HepG2 (cell line): ENCODE measurements around the gene MBD5.

Experiments
- BHLHE40 ChIP-seq: IDR thresholded peaks from 2 replicates; pipeline ENCODE4 v1.6.1; 2011; ENCODE audit warnings: low read length, improper control_type of control experiment
- CTCF ChIP-seq: sonication (generic); formaldehyde crosslinking; IDR thresholded peaks from 2 replicates; pipeline ENCODE4 v1.5.0; 2020; ENCODE audit warnings: mild to moderate bottlenecking, missing genetic modification reagents, moderate library complexity
- GLI4 ChIP-seq: sonication (generic); formaldehyde crosslinking; IDR thresholded peaks from 2 replicates; pipeline ENCODE4 v1.5.1; 2020; ENCODE audit warnings: missing genetic modification reagents, mild to moderate bottlenecking, moderate library complexity, borderline replicate concordance

GRCh38 chr2:148207111-148207510 lies 186.2 kb downstream of the MBD5 start:
- TF ChIP-seq CTCF (CRISPR knock-in tag) = no peak
- no peak for TF ChIP-seq BHLHE40
- no peak for TF ChIP-seq GLI4 (CRISPR knock-in tag)
